Measurements from ENCODE around the gene GABPB2. TPM values are rescaled to one million over a fixed set of nuclear protein-coding genes. Genes with fewer than 3 reads are reported as not detected.
A peak's percentile ranks its signal among the peaks of the same experiment; 100 is the strongest.

The GABPB2 gene
- total and polyA plus RNA-seq, 2 of the 13 experiments (the other 11 are each of a cell fraction or from before 2014, with no cell fraction given): 0.09 TPM; not detected in 1

- TF ChIP-seq DRAP1 (CRISPR knock-in tag; IDR thresholded peaks at IDR 0.05) (peak; percentile 34), ZNF503 (CRISPR knock-in tag; IDR thresholded peaks at IDR 0.05) (0 out of 2 replicates have a peak, but pooled peaks have one; percentile 56), TAF15 (IDR thresholded peaks at IDR 0.05; ENCODE audit: low read depth, low read length, poor library complexity, severe bottlenecking) (no peak), NCOA2 (CRISPR knock-in tag; IDR thresholded peaks at IDR 0.05) (peak; percentile 67), LCORL (IDR thresholded peaks at IDR 0.05) (no peak), LCORL (CRISPR knock-in tag; IDR thresholded peaks at IDR 0.05) (peak; percentile 49; the same call in 1 of the 2 replicates), ZNF850 (CRISPR knock-in tag; conservative IDR thresholded peaks at IDR 0.05) (no peak), ZNF343 (CRISPR knock-in tag; IDR thresholded peaks at IDR 0.05) (peak; percentile 71; the same call in 1 of the 2 replicates), ZNF17 (CRISPR knock-in tag; IDR thresholded peaks at IDR 0.05) (no peak), ZNF556 (CRISPR knock-in tag; IDR thresholded peaks at IDR 0.05; ENCODE audit: borderline replicate concordance) (peak; percentile 91; the same call in 1 of the 2 replicates), ZBTB7B (CRISPR knock-in tag; IDR thresholded peaks at IDR 0.05) (peak; percentile 37; the same call in 1 of the 2 replicates), KDM1A (CRISPR knock-in tag; IDR thresholded peaks at IDR 0.05) (no peak), RBM39 (IDR thresholded peaks at IDR 0.05; ENCODE audit: low read depth, low read length, poor library complexity, severe bottlenecking) (no peak), SSRP1 (CRISPR knock-in tag; IDR thresholded peaks at IDR 0.05) (no peak; the same call in 1 of the 2 replicates), HMGXB3 (CRISPR knock-in tag; IDR thresholded peaks at IDR 0.05; ENCODE audit: borderline replicate concordance) (peak; percentile 97), RARG (CRISPR knock-in tag; IDR thresholded peaks at IDR 0.05; ENCODE audit: low read depth) (0 out of 2 replicates have a peak, but pooled peaks have one; percentile 83)
- TF ChIP-seq, protein P1, sequence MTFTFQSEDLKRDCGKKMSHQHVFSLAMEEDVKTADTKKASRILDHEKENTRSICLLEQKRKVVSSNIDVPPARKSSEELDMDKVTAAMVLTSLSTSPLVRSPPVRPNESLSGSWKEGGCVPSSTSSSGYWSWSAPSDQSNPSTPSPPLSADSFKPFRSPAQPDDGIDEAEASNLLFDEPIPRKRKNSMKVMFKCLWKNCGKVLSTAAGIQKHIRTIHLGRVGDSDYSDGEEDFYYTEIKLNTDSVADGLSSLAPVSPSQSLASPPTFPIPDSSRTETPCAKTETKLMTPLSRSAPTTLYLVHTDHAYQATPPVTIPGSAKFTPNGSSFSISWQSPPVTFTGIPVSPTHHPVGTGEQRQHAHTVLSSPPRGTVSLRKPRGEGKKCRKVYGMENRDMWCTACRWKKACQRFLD (CRISPR knock-in tag; IDR thresholded peaks at IDR 0.05; ENCODE audit: borderline replicate concordance): no peak; the same call in 1 of the 2 replicates
Measured at GRCh38 chr1:151165738-151166504, 95.4 kb downstream of the GABPB2 start, which contains the start of the genes LYSMD1 and SCNM1 (continued).
